Medulla oblongata (tissue), 1 donor: ENCODE results near the gene ITIH4.

Source experiments
- DNase-seq: peaks from one replicate; pipeline ENCODE4 v3.0.0-alpha.2; 2015; ENCODE audit errors: extremely low spot score

Gene ITIH4

GRCh38 chr3:52830535-52831258 is at the start of gene ITIH4:
Gene ITIH4 (minus strand): TSS chr3:52830672. CDS start chr3:52830642, 30 bp downstream.
- no peak for DNase-seq

DNA sequence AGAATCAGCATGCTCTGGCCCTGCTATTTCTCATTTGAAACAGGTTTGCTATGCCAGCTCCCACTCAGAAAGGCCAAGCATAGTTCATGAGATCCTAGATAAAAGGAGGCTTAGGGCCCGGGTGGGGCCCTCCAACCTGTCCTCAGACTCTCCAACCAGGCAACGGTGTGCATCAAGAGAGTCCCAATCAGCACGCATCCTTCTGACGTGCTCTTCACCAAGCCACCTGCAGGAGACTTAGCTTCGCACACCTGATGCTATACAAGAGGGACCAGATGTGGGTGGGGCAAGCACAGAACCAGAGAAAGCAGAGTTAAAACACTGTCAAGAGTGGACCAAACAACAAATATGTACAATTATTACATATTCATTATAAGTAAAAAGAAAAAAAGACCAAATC is 49.6 kb upstream of the ITIH4 start:
- no peak for DNase-seq

DNA sequence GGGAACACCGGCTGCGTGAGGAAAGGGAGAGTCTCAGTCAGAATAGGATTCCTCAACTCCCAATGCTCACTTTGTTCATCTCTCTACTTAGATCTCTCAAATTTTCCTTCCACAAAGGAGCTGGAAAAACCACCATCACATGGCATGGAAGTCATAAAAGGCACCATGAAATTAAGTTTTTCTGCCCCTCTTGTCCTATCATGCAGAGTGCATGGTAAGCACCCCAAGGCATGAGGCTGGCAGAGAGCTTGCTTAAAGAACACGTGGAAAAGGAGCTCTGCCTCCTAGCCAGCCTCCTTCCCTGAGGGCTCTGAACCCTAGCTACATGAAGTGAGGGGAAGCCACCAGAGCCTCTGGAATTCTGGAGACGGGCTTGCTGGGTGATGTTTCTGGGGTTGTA is 49.1 kb upstream of the ITIH4 start:
- DNase-seq: no peak

- DNase-seq: no peak
Observed at GRCh38 chr3:52879090-52879489, 48.6 kb upstream of the ITIH4 start.

DNA sequence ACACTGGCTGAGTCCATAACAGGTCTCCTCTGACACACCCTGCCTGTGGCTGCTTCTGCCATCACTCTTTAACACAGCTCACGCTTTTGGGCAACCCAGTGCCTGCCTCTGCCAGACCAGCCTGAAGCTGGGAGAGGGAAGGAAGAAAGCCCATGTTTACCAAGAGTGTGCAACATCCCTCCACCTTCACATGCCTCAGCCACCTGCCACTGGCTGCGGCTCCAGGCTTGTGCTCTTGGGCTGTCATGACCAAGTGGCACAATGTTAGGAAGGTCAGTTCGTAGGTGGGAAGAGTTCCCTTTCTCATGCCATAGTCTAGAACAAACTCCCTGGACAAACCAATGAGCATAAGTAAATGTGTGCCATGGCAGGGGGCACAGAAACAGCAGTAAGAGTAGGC is 46.6 kb upstream of the ITIH4 start:
- no peak for DNase-seq

GRCh38 chr3:52874864-52875587 is 44.6 kb upstream of the ITIH4 start:
- DNase-seq: no peak

- no peak for DNase-seq
Observed at GRCh38 chr3:52874160-52874701, 43.8 kb upstream of the ITIH4 start.

GRCh38 chr3:52873433-52874159 is 43.1 kb upstream of the ITIH4 start:
- peak; percentile 27 for DNase-seq

DNA sequence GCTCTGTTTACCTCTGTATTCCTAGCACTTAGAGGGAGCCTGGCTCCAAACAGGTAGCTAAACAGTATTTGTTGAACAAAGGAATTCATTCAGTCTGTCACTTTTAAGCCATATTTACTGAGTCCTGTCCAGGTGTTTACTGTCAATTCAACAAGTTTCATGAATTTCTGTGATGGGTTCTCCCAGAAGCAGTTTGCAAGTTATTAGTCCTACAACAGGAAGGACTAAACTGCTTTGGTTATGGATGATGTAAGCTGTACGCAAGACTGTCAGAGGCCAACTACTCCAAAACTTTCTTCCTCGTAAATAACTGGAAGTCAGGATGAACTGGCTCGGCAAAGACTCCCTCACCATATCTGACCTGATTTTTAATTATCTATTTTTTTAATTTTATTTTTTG is 41.8 kb upstream of the ITIH4 start:
- no peak for DNase-seq

DNA sequence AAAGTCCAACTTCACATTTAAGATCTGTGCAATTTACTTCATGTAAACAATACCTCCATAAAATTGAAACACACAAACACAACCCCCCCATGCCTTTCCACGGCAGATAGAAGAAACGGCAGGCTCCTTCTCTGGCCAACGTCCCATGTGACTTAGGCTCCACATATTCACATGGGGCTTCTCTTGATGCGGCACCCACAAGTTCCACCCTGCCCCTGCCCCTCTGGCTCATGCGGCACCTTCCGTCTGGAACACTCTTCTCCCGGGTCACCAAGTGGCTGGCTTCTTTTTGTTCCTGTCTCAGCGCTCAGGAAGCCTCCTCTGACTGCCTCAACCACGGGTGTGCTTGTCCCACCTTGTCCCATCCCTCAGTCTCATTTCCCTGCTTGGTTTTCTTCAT is 41.3 kb upstream of the ITIH4 start:
- DNase-seq: no peak

DNA sequence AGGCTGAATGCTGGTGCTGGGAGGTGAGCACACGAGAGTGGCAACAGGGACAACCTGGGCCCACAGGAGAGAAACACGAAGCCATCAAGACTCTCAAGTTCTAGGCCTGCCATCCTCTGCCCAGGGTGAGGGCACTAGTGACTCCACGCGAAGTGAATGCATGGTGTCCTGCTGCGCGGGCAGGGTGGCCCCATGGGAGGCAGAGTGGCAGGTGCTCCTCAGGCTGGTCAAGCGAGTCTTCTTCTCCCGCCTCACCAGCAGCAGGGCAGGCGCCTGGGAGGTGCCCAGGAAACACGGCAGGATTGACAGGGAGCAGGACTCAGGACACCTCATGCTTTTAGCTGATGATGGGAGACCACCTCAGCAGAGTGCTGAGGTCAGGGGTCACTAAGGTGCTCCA is 40.0 kb upstream of the ITIH4 start:
- DNase-seq: no peak

GRCh38 chr3:52866427-52866826 is 36.0 kb upstream of the ITIH4 start:
- DNase-seq: no peak

DNA sequence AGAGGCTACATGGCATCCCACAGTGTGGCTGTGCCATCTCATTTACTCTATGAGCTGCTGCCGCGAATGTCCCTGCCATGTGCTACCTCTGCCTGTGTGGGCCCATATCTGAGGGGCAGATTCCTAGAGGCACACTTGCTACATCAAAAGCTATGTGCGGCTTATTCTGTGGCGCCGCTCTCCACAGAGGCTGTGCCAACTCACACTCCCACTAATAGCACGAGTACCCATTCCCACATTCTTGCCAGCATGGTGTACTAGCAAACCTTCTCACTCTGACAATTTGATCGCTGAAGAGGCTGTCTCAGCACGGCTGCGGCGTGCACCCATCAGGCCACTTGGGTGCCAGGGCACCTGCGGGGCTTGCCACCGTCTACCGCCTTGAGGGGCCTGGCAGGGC is 35.5 kb upstream of the ITIH4 start:
- DNase-seq: no peak

GRCh38 chr3:52860424-52860768 is 29.9 kb upstream of the ITIH4 start:
- no peak for DNase-seq

- DNase-seq: no peak
Observed at GRCh38 chr3:52859686-52860423, 29.4 kb upstream of the ITIH4 start.

GRCh38 chr3:52857864-52858263 is 27.4 kb upstream of the ITIH4 start:
- peak; percentile 15 for DNase-seq

- DNase-seq: no peak
Observed at GRCh38 chr3:52857133-52857532, 26.7 kb upstream of the ITIH4 start.

DNA sequence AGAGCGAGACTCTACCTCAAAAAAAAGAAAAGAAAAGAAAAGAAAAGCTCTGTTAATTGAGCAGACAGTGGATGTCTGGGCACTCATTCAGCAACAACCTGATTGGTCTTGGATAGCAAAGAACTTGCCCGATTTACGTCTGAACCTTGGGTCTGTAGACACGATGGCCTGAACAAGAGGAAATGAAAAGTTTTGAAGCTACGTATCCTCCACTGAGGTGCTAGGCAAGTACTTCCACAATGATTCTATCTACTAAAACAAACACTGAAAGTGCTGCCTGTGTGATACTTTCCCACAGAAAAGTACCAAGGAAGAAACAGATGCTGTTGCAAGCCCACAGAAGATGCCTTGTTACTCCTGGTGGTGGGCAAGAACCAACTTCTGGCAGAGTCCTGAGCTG is 26.2 kb upstream of the ITIH4 start:
- DNase-seq: no peak

DNA sequence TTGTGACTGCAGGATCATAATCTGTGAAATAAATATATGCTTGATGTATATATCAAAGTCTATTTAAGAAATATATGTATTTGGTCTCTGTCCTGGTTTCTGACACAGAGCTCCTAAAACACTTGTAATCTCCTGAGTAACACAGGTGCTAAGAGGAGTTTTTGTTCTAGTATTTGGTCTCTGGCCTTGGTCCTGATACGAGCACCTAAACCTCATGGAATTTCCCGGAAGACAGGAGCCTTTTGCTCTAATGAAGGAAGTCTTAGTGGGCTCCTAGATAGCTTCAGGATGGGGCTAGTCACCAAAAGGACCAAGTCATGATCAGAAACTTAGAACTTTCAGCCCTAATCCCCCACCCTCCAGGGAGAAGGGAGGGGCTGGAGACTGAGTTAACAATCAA is 23.5 kb upstream of the ITIH4 start:
- DNase-seq: no peak

GRCh38 chr3:52852419-52852818 is 21.9 kb upstream of the ITIH4 start:
- no peak for DNase-seq

DNA sequence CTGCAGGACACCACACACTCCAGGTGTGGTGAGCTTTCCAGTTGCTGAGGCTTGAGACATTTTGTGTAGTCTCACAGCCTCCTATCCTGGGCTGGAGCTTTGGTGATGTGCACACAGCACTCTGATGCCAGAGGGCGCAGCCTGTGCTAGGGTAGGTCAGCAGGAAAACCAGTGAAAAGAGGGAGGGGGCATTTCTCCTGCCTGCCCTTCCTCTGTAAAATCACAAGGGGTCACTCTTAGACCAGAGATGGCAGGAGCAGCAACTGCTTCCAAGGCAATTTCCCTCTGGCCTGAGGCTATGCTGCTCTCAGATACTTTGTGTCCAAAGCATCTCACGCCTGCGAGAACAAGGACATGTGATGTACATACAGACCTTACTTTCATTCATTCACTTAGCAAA is 20.9 kb upstream of the ITIH4 start:
- DNase-seq: peak; percentile 47

GRCh38 chr3:52849656-52850055 is 19.2 kb upstream of the ITIH4 start:
- DNase-seq: no peak
